K562 (cell line): Measurements from ENCODE around the gene SH2D1A. TPM values are rescaled to one million over a fixed set of nuclear protein-coding genes. Genes with fewer than 3 reads are reported as not detected.

Experiments used
- ATF7 ChIP-seq: fragments of 450-650 bp; IDR thresholded peaks from 2 replicates; pipeline ENCODE4 v1.7.1; 2014; ENCODE audit warnings: mild to moderate bottlenecking, moderate library complexity
- CTBP1 ChIP-seq: fragments of 450-650 bp; IDR thresholded peaks from 2 replicates; pipeline ENCODE4 v1.6.1; 2016; ENCODE audit warnings: borderline replicate concordance
- REST ChIP-seq, 2 experiments: fragments of 450-650 bp; formaldehyde crosslinking in 1 of 2; IDR thresholded peaks; 2 replicates each; pipeline versions ENCODE4 v1.4.0 to v1.6.1; 2014 to 2020; ENCODE audit warnings: mild to moderate bottlenecking in 2 of 2, borderline replicate concordance in 1 of 2, low read depth in 1 of 2
- ZKSCAN8 ChIP-seq: fragments of 200-800 bp; sonication (Bioruptor generic); IDR thresholded peaks from 2 replicates; pipeline ENCODE4 v1.6.1; 2016; ENCODE audit warnings: missing genetic modification characterization, missing compliant biosample characterization
- polyA plus RNA-seq, 8 experiments: library from polyadenylated mRNA; depleted of rRNA in 4 of 8; stranded (reverse) in 5 of 8; unstranded in 3 of 8; fragments of >200 nt; fragmentation: Nextera tagmentation in 2 of 8; fragmentation: Illumina TruSeq in 1 of 8; extraction: Ambion mirVana in 2 of 8; extraction: Trizol in 1 of 8; gene quantifications; 2 replicates each; pipeline versions ENCODE4 v1.2.1 to v1.2.3, GENCODE V29; 2011 to 2014; ENCODE audit warnings: inconsistent platforms in 1 of 8, missing spikeins in 1 of 8
- total RNA-seq, 7 experiments: library from RNA; depleted of rRNA in 6 of 7; stranded (reverse); fragments of >200 nt in 6 of 7; fragmentation: Illumina TruSeq in 2 of 7; extraction: Trizol in 2 of 7; gene quantifications; 2 replicates each; pipeline versions ENCODE4 v1.2.1 to v1.2.3, GENCODE V29; 2011 to 2021; ENCODE audit warnings: low replicate concordance in 1 of 7

Gene SH2D1A
- total and polyA plus RNA-seq, 9 of the 15 experiments (the other 6 are each of a cell fraction or from before 2014, with no cell fraction given), result 0.07 to 0.52 (median 0.19) TPM

- TF ChIP-seq REST (IDR thresholded peaks at IDR 0.05; ENCODE audit: borderline replicate concordance) (peak; percentile 61), REST (CRISPR knock-in tag; IDR thresholded peaks at IDR 0.05; ENCODE audit: low read depth) (no peak), ATF7 (no peak), ZKSCAN8 (CRISPR knock-in tag) (no peak), CTBP1 (no peak)
- TF ChIP-seq, all 486 proteins: peak for 5
These were observed 42.2 kb downstream of the SH2D1A start (continued) for GRCh38 chrX:124388562-124388961.
